KMS-11 (cell line): ENCODE data around the gene ACAT1.
"Not testable (repeated sequence)": the region's sequence is repeated elsewhere in the genome, so short reads cannot be mapped to it uniquely, and the experiment has no call there.

ENCODE experiments used
- H2AFZ ChIP-seq: fragments of 200-600 bp; sonication (generic); 2 replicates; pipeline ENCODE4 v1.6.1; 2016; ENCODE audit warnings: antibody characterized with exemption, mixed run types, low read depth
- H3K27ac ChIP-seq: fragments of 200-600 bp; sonication (generic); 2 replicates; pipeline ENCODE4 v1.6.1; 2016; ENCODE audit warnings: mild to moderate bottlenecking, mixed run types
- H3K27me3 ChIP-seq: fragments of 200-600 bp; sonication (generic); 2 replicates; pipeline ENCODE4 v1.6.1; 2017; ENCODE audit warnings: mild to moderate bottlenecking, low read depth, mixed run types, moderate library complexity; ENCODE audit not compliant: insufficient read depth
- H3K36me3 ChIP-seq: fragments of 200-600 bp; sonication (generic); 2 replicates; pipeline ENCODE4 v1.6.1; 2017; ENCODE audit warnings: mild to moderate bottlenecking, mixed run types; ENCODE audit not compliant: insufficient read depth
- H3K4me1 ChIP-seq: fragments of 200-600 bp; sonication (generic); 2 replicates; pipeline ENCODE4 v1.6.1; 2016; ENCODE audit warnings: mild to moderate bottlenecking, low read depth, mixed run types; ENCODE audit not compliant: poor library complexity, severe bottlenecking
- H3K4me2 ChIP-seq: fragments of 200-600 bp; sonication (generic); 2 replicates; pipeline ENCODE4 v1.7.0; 2016; ENCODE audit warnings: mild to moderate bottlenecking, mixed run types
- H3K4me3 ChIP-seq: fragments of 200-600 bp; sonication (generic); IDR thresholded peaks from 2 replicates; pipeline ENCODE4 v1.6.1; 2017; ENCODE audit warnings: low read depth, low read length, mixed read lengths; ENCODE audit not compliant: insufficient read depth
- H3K79me2 ChIP-seq: fragments of 200-600 bp; sonication (generic); 2 replicates; pipeline ENCODE4 v1.6.1; 2016; ENCODE audit warnings: low read depth, mixed run types; ENCODE audit not compliant: insufficient read depth
- H3K9ac ChIP-seq: fragments of 200-600 bp; sonication (generic); 2 replicates; pipeline ENCODE4 v1.6.1; 2016; ENCODE audit warnings: mild to moderate bottlenecking, mixed run types
- H4K20me1 ChIP-seq: fragments of 200-600 bp; sonication (generic); 2 replicates; pipeline ENCODE4 v1.6.1; 2016; ENCODE audit warnings: mild to moderate bottlenecking, mixed run types; ENCODE audit not compliant: insufficient read depth
- CTCF ChIP-seq: fragments of 200-600 bp; sonication (generic); conservative IDR thresholded peaks from 2 replicates; pipeline ENCODE4 v1.6.1; 2017; ENCODE audit warnings: low read depth, mild to moderate bottlenecking, antibody characterized with exemption, low read length, moderate library complexity, mixed read lengths

The ACAT1 gene

GRCh38 chr11:108148556-108148955, 27.2 kb downstream of the ACAT1 start:
- no peak overlapping the region for H3K27ac ChIP-seq
- no peak overlapping the region for H2AFZ ChIP-seq
- H3K4me2 ChIP-seq: no peak overlapping the region
- peaks cover 17% of the 10 kb centered on the region for H3K4me1 ChIP-seq
- H4K20me1 ChIP-seq: no peaks in the 10 kb centered on the region
- no peak for TF ChIP-seq CTCF
- no peaks in the 10 kb centered on the region for H3K79me2 ChIP-seq
- H3K36me3 ChIP-seq: no peaks in the 10 kb centered on the region
- H3K4me3 ChIP-seq: no peak overlapping the region
- no peaks in the 10 kb centered on the region for H3K27me3 ChIP-seq
- H3K9ac ChIP-seq: no peak overlapping the region

GRCh38 chr11:108154591-108154990, 33.2 kb downstream of the ACAT1 start:
- TF ChIP-seq CTCF: no peak
- Histone ChIP-seq H4K20me1 (no peaks in the 10 kb centered on the region), H2AFZ (no peak overlapping the region), H3K79me2 (no peaks in the 10 kb centered on the region), H3K9ac (no peak overlapping the region), H3K27ac (no peak overlapping the region), H3K4me1 (no peaks in the 10 kb centered on the region), H3K36me3 (no peaks in the 10 kb centered on the region), H3K4me3 (no peak overlapping the region), H3K27me3 (no peaks in the 10 kb centered on the region), H3K4me2 (no peak overlapping the region)

GRCh38 chr11:108160970-108161566, 39.7 kb downstream of the ACAT1 start:
- Histone ChIP-seq H3K4me3 (no peak overlapping the region), H3K27ac (no peak overlapping the region), H3K9ac (no peak overlapping the region), H3K4me2 (no peak overlapping the region), H3K4me1 (peaks cover 8% of the 10 kb centered on the region), H3K27me3 (no peaks in the 10 kb centered on the region), H3K36me3 (no peaks in the 10 kb centered on the region), H3K79me2 (no peaks in the 10 kb centered on the region), H4K20me1 (no peaks in the 10 kb centered on the region), H2AFZ (no peak overlapping the region)
- no peak for TF ChIP-seq CTCF

- H3K4me2 ChIP-seq, H3K4me3 ChIP-seq, H3K36me3 ChIP-seq, H3K4me1 ChIP-seq, H3K27ac ChIP-seq, H3K79me2 ChIP-seq, H3K9ac ChIP-seq, H2AFZ ChIP-seq, H3K27me3 ChIP-seq, H4K20me1 ChIP-seq: not testable (repeated sequence)
Observed at GRCh38 chr11:108162878-108163277, 41.5 kb downstream of the ACAT1 start.

GRCh38 chr11:108167624-108168023, 46.3 kb downstream of the ACAT1 start:
- H3K79me2 ChIP-seq: no peaks in the 10 kb centered on the region
- H3K27ac ChIP-seq: no peak overlapping the region
- TF ChIP-seq CTCF: no peak
- no peak overlapping the region for H3K4me2 ChIP-seq
- H3K9ac ChIP-seq: no peak overlapping the region
- no peaks in the 10 kb centered on the region for H3K27me3 ChIP-seq
- H4K20me1 ChIP-seq: no peaks in the 10 kb centered on the region
- no peak overlapping the region for H2AFZ ChIP-seq
- no peak overlapping the region for H3K4me3 ChIP-seq
- H3K36me3 ChIP-seq: no peaks in the 10 kb centered on the region
- H3K4me1 ChIP-seq: peaks cover 9% of the 10 kb centered on the region
